Fibroblast of peridontal ligament (primary cell): ENCODE measurements around the gene TELO2.

Source experiments
- DNase-seq: peaks from one replicate; pipeline ENCODE4 v3.0.0-alpha.2; 2010; ENCODE audit errors: extremely low read depth

Gene TELO2

DNA sequence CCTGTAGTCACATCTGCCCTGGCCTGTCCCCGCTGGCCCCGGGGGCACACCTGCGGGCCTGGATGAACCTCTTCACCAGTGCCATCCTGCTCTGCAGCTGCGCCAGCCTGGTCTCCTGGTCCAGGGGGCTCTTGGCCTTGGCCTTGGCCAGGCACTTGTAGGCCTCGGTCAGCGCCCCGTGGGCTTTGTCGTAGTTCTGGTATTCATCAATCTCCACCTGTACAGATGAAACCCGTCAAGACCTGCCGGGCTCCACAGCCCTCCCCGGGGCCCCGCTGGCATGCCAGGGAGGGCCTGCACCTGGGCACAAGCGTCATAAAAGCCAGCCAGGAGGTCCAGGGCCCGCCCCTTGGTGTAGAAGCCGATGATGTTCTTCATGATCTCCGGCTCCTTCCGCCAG is 26.7 kb downstream of the TELO2 start:
- no peak for DNase-seq

DNA sequence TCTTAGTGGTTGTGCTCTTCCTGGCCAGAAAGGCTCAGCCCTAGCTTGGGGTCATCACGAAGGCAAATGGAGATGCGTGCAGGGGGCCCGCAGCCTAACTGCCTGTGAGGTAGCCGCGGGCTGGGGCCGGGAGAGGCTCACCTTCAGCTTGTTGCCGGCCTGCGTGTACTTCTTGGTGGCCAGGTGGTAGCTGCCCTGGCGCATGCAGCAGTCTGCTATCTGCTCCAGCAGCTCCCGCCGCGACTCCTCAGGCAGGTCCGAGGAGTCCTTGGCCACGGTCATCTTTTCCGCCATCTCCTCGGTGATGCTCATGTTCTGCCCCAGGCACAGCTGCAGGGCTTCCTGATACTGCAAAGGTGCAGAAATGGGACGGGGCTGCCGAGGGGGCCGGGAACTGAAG is 27.3 kb downstream of the TELO2 start:
- no peak for DNase-seq

DNA sequence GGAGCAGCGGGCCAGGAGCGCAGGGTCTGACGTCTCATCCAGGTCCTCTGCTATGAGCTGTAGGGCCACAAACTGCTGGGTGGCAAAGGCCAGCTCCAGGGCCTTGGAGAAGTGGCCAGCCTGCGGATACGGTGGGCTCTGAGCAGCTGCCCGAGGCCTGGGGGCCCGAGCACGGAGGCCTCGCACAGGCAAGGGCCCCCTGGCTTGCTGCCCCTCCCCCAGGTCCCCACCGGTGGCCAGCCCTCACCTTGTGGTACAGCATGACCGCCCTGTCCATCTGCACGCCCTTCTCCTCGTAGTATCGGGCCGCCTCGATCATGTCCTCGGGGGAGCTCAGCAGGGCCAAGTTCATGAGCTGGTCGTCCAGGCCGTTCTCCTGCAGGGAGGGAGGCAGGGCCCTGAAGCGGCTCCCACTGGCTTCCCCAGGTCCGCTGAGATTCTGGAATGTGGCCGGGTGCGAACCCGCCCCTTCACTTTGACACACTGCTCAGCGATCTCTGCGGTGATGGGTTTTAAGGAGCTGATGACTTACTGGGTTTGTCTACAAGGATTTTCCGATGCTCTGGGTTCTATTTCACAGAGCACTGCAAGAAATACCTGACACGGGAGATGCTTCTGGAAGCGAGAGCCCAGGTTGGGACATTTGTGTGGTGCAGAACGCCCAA is 30.6 kb downstream of the TELO2 start:
- DNase-seq: peak; percentile 18

DNA sequence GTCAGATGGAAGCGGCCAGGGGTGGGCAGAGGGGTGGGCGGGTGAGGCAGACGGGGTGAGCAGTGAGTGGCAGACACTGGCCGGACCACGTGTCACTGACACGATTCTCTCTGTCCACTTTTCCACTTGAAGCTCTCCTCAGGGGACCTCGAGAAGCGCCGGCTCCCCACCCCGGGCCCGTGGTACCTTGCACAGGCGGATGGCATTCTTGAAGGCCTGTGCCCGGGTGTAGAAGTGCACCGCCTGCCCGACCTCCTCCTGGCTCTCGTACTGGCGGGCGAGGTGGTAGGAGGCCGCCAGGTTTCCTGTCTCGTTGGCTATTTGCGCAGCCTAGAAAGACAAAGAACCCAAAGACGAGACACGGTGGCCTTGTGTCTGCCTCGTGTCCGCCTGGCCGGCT is 31.2 kb downstream of the TELO2 start:
- DNase-seq: no peak

DNA sequence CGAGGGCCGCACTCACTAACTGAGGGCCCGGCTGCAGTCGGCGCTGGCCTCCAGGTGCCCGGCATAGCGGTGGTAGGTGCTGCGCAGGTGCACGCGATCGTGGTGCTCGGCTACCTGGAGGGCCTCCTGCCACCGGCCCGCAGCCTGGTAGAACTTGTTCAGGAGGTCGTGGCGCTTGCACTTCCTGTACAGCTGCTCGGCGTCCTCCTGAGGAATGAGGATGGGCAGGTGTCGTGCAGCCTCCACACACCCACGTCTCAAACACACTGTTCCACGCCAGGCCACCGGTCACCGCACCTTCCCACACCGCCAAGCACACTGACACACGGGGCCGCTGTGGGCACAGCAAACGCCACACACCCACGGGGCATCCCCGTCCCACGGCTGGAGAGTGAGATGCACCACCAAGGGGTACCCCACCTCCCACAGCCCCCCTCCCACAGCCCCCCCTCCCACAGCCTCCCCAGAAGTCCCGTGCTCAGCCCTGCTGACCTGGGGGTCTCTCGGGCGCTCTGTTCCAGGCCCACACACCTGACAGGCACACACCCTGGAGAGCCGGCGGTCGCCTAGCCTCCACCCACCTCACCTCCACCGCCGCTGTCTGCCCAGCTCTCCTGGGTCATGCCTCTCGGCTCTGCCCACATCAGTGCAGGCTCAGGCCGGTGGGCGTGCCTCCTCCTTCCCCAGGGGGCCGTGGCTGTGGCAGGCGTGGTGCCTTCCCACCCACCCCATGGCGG is 32.9 kb downstream of the TELO2 start:
- DNase-seq: no peak

DNA sequence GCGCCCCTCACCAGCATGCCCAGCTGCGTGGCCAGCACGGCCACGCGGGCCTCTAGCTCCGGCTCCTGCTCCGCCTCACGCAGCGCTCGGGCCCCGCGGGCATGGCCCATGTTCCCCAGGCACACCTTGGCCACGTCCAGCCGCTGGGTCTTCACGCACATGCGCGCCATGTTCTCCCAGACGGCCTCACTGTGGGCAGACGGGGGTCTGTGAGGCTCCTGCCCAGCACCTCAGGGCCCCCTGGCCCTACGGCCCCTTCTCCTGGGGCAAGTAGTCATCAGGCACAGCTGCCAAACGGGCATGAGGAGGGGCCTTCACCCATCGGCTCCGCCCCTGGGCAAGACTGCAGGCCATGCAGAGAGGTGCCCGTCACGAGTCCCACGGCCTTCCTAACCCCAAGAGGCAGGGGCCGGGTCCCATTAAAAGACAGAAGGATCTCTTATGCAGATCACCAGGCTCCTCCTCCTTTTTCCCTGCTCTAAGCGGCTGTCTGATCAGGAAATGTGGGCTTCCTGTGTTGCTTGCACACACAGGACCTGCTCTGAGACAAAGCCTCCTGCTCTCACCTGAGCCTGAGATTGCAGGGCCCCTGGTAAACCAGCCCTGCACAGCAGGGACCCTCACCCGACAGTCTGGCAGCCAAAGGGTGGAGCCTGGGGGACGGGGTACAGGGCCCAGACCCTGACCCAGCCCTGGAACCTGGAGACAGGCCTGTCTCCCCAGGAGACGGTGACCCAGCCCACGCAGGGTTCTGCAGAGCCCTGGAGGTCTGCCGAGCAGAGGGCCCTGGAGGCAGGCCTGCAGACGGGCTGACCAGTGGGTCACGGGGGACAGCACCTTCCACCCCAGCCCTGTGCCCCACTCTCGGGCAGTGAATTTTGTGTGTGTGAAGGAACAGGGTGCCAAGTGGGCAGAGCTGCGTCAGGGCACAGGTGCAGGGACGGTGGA is 33.7 kb downstream of the TELO2 start:
- no peak for DNase-seq

DNA sequence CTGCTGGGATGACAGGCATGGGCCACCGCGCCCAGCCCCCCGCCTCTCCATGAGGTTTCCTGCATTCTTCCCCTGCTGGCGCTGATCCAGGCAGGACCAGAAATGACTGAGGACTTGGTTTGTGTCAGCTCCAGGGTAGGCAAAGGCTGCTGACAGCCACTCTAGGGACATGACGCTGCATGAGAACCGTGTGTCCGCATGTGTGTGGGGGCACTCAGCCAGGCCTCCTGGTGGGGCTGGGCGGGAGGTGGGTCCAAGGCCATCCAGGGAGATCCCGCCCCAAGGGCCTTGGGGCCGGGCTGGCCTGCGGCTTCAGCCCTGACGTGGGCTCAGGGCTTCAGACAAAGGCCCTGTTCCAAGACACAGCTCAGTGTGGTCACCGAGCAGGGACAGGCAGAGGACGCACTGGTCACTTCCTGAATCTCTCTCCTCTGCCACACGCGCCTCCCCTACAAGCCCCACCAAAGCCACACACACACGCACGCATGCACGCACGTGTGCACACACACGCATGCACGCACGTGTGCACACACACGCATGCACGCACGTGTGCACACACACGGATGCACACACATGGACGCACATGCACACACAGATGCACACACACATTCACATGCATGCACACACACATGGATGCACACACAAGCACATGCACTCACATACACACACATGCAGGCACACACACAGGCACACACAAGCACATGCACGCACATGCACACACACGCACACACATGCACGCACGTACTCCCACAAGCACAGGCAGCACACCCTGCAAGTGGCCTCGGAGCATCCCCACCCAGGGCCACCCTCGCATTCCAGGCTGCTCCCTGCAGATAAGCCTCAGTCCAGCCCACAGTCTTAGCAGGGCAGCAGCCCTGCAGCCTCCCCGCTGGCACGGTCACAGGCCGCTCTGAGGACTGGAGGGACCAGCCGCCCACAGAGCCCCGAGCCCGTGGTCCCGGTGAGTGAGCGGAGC is 35.0 kb downstream of the TELO2 start:
- no peak for DNase-seq

DNA sequence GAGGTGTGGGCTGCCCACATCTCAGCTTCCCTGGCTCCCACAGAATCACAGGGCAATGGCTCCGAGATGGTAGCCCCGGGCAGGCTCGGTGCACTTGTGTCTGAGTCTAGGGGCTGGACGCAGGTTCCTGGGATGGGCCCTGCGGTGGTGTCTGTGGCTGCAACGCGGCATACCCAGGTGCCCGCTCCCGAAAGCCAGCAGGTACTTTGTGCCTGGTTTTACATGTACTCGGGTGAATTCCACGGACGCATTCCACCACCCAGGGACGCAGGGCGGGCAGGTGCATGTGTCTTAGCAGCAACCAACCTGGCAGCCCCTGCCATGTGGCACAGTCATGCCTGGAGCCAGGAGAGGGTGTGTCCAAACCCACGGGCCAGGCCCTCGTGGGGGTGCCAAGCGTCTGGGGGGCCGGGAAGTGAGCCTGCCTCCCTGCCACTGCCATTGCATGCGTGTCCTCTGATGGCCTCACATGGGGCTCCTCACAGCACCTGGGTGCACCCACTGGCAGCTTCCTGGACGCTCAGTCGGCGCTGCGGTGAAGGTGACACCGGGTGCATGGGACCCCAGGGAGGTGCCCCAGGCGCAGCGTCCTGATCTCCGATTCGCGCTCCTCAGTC is 35.9 kb downstream of the TELO2 start:
- DNase-seq: no peak

DNA sequence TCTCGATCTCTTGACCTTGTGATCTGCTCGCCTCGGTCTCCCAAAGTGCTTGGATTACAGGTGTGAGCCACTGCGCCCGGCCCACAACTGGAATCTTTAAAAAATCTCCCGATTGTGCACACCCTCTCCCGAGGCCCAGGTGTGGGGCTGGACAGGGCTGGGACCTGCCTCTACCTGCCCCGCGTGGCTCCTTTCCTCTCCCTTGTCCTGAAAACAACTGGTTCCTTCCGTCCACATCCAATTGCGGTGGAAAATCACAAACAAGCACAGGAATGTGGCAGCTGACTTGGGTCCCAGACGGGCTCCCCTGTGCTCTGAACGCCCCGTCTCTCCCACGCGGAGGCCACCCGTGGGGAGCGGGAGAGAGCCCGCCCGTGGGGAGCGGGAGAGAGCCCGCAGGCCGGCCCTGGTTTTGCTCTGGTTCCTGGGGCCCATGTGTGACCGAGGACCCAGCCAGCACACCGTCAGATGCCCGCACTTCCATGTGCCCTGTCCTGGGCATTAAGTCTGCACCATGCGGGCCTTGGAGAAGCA is 37.3 kb downstream of the TELO2 start:
- no peak for DNase-seq

DNA sequence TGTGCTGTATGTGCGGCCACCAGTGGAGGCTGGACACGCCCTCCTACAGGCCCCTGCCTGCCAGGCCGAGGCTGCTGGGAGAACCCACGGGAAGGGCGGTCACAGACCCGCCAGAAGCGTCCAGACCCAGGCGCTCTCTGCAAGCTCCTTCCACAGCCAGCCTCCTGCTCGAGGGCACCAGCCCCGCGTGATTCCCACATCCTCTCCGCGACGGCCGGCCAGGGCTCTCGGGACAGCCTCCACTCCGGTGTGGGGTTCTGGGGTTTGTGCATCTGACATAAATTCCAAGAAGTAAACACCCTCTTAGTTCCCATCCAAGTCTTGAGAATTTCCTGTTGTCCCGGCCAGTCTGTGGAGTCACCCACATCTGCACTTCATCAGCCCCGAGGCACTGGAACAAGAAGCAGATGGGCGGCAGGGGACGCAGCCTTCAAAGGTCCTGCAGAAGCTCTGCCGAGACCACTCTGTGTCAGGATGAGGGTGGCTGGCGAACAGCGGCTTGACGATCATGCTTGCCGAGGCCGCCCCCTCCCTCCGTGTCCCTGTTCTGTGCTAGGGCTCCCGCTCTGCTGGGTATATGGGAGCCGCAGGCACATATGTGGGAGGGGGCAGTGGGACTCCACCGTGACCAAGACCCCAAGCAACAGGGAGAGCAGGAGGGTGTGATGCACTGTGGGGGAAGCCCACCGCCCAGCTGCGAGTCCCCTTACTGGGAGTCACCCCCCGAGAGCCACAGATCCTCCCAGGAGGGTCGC is 37.9 kb downstream of the TELO2 start:
- DNase-seq: peak; percentile 89

DNA sequence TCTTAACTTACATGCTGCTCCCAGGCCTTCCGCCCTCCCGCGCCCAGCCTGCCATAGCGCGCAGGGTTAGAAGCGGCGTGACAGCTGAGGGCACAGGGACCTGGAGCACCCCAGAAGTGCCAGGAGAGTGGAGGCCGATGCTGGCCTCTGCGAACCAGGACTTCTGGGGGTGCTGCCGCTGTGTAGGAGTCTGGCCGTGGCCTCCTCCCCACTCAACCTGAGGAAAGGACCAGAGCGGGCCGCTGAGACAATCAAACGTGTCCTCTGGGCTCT is 38.4 kb downstream of the TELO2 start:
- no peak for DNase-seq

DNA sequence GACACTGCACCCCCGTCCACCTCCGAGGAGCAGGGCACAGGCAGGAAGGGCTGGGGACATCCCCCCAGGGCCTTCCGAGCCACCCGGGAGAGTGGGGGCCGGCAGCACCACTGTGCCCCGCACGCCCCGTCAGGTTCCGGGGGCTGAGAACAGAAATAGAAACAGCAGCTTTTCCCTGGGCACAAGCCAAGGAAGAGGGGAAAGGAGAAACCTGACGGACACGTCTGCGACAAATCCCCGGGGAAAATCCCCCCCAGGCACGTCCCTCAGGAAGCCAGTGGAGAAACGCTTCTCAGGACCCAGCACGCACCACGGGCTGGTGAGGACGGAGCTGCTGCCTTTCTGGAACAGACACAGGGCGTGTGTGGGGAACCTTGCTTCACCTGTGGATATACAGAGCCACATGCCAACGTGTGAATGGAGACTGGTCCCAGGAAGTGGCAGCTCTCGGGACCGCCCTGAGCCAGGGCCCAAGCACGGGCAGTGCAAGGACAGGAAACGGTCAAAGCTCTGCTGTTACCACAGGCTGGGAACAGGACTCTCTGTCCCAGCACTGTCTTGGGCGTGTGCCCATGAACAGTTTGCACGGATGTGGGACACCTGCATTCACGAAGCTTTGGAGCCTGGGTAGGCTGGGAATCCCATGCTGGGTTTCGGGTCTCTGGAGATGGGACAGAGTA is 39.1 kb downstream of the TELO2 start:
- DNase-seq: no peak

DNA sequence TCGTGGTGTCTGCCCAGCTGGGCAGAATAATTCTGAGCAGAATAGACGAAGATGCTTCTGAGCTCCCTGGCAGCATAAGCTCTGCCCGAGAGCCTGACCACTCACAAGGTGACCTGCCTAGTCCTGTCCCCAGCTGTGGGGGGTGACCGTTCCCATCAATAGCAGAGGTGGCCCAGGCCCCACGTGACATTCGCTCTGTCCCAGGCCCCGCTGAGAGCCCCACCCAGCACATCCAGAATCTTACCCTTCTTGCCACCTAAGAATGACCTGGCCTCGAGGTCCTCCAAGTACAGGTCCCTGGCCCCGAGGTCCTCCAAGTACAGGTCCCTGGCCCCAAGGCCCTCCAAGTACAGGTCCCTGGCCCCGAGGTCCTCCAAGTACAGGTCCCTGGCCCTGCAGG is 39.6 kb downstream of the TELO2 start:
- DNase-seq: no peak

DNA sequence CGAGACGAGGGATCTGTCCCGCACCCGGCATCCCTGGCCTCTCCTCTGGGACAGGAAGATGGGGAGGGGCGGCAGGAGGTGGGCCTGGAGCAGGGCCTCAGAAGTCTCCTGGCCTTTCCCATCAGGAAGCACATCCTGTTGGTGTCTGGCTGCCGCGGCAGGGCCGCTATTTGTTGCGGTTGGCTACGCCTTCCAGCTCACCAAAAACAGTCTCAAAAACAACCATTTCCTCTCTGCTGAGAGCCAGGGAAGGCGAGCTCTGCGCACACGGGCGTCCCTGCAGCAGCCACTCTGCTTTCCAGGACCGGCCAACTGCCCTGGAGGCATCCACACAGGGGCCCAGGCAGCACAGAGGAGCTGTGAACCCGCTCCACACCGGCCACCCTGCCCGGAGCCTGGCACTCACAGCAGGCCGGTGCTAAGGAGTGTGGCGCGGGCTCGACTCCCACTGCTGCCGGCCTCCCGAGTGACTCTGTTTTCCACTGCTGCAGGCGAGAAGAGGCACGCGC is 40.3 kb downstream of the TELO2 start, which contains the start of gene TMEM204:
Gene TMEM204 (plus strand): TSS at position 224 of the 509 bp plus-strand sequence. CDS start 610 bp downstream, outside the sequence.
- peak; percentile 69 for DNase-seq

DNA sequence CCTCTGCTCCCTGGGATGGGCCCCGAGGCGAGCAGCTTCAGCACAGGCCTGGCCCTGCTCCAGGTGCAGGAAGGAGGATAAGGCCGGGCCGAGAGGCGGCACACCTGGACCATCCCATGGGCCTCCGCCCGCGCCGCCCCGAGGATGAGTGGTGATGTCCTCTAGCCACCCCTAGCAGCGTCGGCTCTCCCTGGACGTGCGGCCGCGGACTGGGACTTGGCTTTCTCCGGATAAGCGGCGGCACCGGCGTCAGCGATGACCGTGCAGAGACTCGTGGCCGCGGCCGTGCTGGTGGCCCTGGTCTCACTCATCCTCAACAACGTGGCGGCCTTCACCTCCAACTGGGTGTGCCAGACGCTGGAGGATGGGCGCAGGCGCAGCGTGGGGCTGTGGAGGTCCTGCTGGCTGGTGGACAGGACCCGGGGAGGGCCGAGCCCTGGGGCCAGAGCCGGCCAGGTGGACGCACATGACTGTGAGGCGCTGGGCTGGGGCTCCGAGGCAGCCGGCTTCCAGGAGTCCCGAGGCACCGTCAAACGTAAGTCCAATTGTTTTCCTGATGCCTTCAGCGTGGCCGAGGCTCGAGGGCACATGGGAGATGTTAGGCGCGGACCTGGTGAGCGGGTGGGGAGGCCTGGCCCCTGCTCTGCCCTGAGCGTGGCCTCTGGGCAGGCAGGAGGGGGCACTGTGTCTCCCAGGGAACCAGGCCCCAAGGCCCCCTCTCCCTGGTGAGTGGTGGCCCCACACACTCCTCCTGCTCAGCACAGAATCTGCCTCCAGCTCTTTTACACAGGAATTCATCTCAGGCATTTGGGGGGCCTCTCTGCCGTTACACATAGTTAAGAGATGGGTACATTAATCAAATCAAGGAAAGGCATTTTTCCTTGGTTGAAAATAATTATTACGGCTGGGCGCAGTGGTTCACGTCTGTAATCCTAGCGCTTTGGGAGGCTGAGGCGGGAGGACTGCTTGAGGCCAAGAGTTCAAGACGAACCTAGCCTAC is 41.2 kb downstream of the TELO2 start:
- DNase-seq: peak; percentile 24

DNA sequence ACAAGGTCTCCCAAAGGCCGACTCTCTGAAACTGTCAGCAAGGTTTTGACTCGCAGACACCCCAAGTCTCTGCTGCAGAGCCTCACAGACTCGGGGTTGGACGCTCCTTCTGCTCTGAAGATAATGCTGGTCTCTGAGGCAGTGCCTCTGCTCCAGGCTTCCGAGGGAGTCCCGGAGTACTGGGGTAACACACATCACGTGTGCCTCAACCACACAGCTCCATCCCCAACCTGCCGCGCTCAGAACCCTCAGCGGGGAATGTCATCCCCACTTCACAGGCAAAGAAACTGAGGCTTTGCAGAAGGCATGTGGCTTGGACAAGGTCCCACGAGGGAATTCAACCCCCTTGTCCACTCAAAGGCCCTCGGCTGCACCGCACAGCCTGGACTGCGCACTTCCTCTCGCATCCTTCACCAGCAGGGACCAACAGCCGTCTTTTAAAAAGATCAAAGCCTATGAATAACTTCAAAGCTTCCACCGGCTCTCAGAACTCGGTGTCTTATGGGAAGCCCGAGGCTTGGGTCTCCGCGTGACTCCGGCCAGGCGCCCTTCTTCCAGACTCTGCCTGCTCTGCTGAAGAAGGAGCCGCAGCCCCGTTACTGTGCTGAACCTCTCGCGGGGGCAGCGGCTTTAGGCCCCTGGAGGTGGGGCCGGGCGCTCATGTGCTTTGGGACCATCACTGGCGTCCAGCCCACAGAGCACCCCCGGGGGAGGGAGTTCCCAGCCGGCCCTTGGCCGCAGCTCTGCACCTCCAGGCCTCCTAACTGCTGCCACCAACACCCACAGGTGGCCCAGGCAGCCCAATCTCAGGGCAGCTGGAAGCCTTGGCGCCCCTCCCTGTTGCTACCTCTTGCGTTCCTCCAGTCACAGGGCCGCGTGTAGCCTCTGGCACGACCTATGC is 42.5 kb downstream of the TELO2 start:
- peak; percentile 23 for DNase-seq

DNA sequence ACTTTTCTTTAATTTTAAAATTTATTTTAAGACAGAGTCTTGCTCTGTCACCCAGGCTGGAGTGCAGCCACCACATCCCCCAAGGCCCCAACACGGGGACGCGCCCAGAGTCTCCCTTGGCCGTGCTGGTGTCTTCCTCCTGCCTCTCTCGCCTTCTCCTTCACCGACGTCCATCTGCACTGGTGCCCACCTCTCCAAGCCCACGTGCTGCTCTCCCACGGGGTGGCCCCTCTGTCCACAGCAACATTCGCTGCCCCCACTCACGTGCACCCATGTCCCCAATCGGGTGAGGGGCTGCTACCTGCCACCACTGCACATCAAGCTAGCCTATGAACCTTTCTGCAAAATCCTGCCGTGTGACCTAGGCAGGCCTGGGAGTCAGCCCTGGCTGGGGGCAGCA is 43.4 kb downstream of the TELO2 start:
- no peak for DNase-seq
